ENCODE measurements around the gene ZNF326. TPM values are rescaled to one million over a fixed set of nuclear protein-coding genes. Genes with fewer than 3 reads are reported as not detected.

Gene ZNF326
- total RNA-seq, 6 experiments from 2014 or later: 14.7 to 19.8 (median 17.2) TPM

GRCh38 chr1:89987159-89987819, 7.6 kb upstream of the ZNF326 start:
- H3K4me3 Mint-ChIP-seq: no peak overlapping the region
- H3K27ac Mint-ChIP-seq: no peak overlapping the region
- H3K4me1 Mint-ChIP-seq (ENCODE audit: low read depth): peaks cover 15% of the 10 kb centered on the region
- DNase-seq: peak; percentile 66
- H3K27me3 Mint-ChIP-seq (ENCODE audit: insufficient read depth): no peaks in the 10 kb centered on the region; the same call in 1 of the 2 replicates
- H3K36me3 Mint-ChIP-seq (ENCODE audit: low read depth): no peaks in the 10 kb centered on the region
- TF ChIP-seq CTCF (IDR thresholded peaks at IDR 0.05): peak; percentile 95
- no peaks in the 10 kb centered on the region for H3K9me3 Mint-ChIP-seq

- Mint-ChIP-seq H3K9me3 (no peaks in the 10 kb centered on the region), H3K27ac (no peak overlapping the region), H3K27me3 (ENCODE audit: insufficient read depth) (no peaks in the 10 kb centered on the region; the same call in 1 of the 2 replicates), H3K4me1 (ENCODE audit: low read depth) (peaks cover 19% of the 10 kb centered on the region), H3K4me3 (no peak overlapping the region), H3K36me3 (ENCODE audit: low read depth) (no peaks in the 10 kb centered on the region)
- DNase-seq: no peak
- no peak for TF ChIP-seq CTCF (IDR thresholded peaks at IDR 0.05)
These were observed 5.8 kb upstream of the ZNF326 start for GRCh38 chr1:89989099-89989498.

- no peak overlapping the region for H3K4me3 Mint-ChIP-seq
- H3K27me3 Mint-ChIP-seq (ENCODE audit: insufficient read depth): no peaks in the 10 kb centered on the region; the same call in none of the 2 replicates
- no peaks in the 10 kb centered on the region for H3K9me3 Mint-ChIP-seq
- peaks cover 25% of the 10 kb centered on the region for H3K4me1 Mint-ChIP-seq (ENCODE audit: low read depth)
- DNase-seq: no peak
- H3K27ac Mint-ChIP-seq: no peak overlapping the region
- no peaks in the 10 kb centered on the region for H3K36me3 Mint-ChIP-seq (ENCODE audit: low read depth)
- TF ChIP-seq CTCF (IDR thresholded peaks at IDR 0.05): no peak
These were observed 5.1 kb upstream of the ZNF326 start for GRCh38 chr1:89989799-89990198.

- H3K4me1 Mint-ChIP-seq (ENCODE audit: low read depth): peaks cover 28% of the 10 kb centered on the region
- H3K9me3 Mint-ChIP-seq: no peaks in the 10 kb centered on the region
- no peak for DNase-seq
- H3K4me3 Mint-ChIP-seq: no peak overlapping the region
- H3K27me3 Mint-ChIP-seq (ENCODE audit: insufficient read depth): no peaks in the 10 kb centered on the region; the same call in none of the 2 replicates
- no peaks in the 10 kb centered on the region for H3K36me3 Mint-ChIP-seq (ENCODE audit: low read depth)
- TF ChIP-seq CTCF (IDR thresholded peaks at IDR 0.05): no peak
- H3K27ac Mint-ChIP-seq: peak overlapping the region; percentile 3; the same call in 1 of the 2 replicates
These were observed 3.7 kb upstream of the ZNF326 start for GRCh38 chr1:89990976-89991831.

- H3K36me3 Mint-ChIP-seq (ENCODE audit: low read depth): peaks cover 11% of the 10 kb centered on the region
- H3K27ac Mint-ChIP-seq: no peak overlapping the region; the same call in 1 of the 2 replicates
- H3K4me3 Mint-ChIP-seq: no peak overlapping the region; the same call in 1 of the 2 replicates
- TF ChIP-seq CTCF (IDR thresholded peaks at IDR 0.05): no peak
- peaks cover 49% of the 10 kb centered on the region for H3K4me1 Mint-ChIP-seq (ENCODE audit: low read depth)
- no peak for DNase-seq
- no peaks in the 10 kb centered on the region for H3K9me3 Mint-ChIP-seq
- H3K27me3 Mint-ChIP-seq (ENCODE audit: insufficient read depth): no peaks in the 10 kb centered on the region; the same call in none of the 2 replicates
These were observed 1.4 kb upstream of the ZNF326 start for GRCh38 chr1:89993541-89993940.

Measured in HFFc6 (cell line).